Epithelial cell of proximal tubule (primary cell): ENCODE results near the gene INSIG2. TPM values are rescaled to one million over a fixed set of nuclear protein-coding genes. Genes with fewer than 3 reads are reported as not detected.

Experiments used
- DNase-seq: peaks from one replicate; pipeline ENCODE4 v3.0.0-alpha.2; 2011; ENCODE audit warnings: low read depth
- H3K4me3 ChIP-seq: 2 replicates; pipeline ENCODE4 v1.5.1; 2011; ENCODE audit warnings: low read depth, mild to moderate bottlenecking, low read length
- total RNA-seq: library from RNA; depleted of rRNA; stranded (reverse); fragments of >200 nt; gene quantifications from 2 replicates; pipeline ENCODE4 v1.2.3, GENCODE V29; 2015
- TF ChIP-seq, protein P1 (sequence below): conservative IDR thresholded peaks from 2 replicates; pipeline ENCODE4 v1.5.1; 2012; ENCODE audit warnings: low read depth, mild to moderate bottlenecking, low read length

The INSIG2 gene
- total RNA-seq, 1 donor from 2014 or later: 9.1 TPM

DNA sequence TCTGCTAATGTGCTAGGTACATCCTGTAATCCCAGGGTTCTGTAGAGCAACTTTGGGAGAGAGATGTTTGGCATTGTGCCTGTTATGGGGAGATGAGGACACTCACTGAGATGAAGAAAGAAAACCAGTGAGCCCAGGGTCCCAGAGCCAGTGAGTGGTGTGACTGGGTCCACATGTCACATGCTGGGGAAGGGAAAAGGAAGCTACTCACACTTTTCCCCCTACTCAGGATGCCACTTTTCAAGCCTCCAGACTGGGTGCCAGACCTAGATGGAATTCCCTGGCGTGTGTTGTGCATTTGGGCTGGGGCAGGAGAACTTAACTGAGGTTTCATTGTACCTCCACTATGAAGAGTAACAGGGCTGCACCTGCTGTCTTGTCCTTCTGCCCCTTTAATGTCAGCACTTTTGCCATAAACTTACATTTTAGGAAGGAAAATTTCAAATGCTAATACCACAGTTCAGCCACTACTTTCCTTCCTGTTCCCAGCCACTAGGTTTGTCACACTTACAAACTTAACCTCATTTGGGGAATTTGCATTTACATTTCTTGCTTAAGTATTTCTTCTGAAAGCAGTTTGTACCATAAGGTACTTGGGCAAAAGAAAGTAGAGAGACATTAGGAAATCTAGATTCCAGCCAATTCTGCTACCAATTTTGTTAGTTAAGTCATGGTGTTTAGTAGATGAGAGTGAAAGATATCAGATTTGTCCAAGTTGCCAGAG is 10.2 kb downstream of the INSIG2 start:
- TF ChIP-seq, protein P1, sequence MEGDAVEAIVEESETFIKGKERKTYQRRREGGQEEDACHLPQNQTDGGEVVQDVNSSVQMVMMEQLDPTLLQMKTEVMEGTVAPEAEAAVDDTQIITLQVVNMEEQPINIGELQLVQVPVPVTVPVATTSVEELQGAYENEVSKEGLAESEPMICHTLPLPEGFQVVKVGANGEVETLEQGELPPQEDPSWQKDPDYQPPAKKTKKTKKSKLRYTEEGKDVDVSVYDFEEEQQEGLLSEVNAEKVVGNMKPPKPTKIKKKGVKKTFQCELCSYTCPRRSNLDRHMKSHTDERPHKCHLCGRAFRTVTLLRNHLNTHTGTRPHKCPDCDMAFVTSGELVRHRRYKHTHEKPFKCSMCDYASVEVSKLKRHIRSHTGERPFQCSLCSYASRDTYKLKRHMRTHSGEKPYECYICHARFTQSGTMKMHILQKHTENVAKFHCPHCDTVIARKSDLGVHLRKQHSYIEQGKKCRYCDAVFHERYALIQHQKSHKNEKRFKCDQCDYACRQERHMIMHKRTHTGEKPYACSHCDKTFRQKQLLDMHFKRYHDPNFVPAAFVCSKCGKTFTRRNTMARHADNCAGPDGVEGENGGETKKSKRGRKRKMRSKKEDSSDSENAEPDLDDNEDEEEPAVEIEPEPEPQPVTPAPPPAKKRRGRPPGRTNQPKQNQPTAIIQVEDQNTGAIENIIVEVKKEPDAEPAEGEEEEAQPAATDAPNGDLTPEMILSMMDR: no peak
- no peak overlapping the region for H3K4me3 ChIP-seq
- no peak for DNase-seq

DNA sequence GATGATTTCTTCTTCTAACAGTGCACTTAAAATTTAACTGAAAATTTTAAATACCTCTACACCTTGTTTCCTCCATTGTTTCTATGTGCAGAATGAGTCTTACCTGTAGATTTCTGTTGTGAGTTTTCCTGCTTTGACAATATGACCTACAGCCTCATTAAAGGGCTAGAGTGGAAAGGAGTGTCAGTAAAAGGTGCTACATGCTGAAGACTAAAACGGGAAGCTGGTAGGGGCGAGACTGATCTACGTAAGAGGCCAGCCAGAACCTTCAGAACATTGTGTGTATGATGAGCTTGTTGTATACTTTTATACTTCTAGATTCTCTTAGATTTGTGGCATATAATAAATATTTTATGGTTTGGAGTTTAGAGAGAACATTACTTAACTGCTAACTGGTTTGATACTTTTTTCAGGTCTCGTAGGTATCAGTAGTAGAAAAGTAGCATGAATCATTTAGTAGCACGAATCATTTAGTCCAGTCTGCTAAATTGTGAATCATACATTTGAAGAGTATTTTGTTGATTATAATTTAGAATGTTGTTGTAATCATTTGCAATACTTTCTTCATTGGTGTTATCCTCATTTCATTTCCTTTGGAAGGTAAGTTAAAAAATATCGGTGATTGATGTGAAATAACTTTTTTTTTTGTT is 14.3 kb downstream of the INSIG2 start:
- TF ChIP-seq, protein P1: no peak
- no peak for DNase-seq
- H3K4me3 ChIP-seq: no peak overlapping the region

DNA sequence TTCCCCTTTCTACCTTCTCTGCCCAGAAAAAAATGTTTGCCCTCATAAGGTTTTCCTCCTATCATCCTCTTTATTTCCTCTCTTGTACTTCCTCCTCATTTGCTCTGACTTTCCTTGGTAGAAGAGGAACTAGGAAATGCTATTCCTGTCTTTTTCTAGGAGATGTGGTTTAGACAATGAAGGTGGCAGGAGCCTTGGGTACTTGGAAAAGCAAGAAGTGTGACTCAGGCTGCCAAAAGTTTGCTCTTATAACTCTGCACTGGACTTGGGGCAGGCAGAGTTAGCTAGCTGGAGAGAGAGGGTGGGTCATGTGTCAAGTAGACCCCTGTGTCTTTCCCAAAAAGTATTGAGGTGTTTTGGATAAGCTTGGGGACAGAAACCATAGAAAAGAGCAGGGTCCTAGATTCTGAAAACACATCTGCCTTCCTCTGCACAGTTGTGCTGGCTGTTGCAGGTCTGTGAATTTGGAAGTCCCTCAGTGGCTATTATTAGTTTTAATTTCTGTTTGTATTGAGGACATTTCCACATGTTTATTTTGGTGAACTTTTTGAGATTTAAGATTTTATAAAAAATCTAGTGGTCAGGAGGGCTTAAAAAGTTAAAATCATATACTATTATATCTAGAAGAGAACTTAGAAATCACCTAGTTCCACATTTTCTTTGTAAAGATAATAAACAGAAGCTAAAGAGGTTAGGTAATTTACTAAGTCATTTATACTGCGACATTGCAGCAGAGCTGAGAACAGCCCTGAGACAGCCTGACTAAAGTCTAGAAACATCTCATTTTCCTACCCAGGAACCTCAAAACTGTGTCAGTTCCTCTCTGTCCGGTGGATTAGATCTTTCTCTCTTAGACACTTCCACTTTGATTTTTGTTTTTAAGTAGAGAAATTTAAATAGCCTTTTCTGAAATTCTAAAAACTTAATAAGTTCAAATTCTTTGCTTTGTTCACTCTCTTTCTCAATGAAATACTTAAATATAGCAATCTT is 16.0 kb downstream of the INSIG2 start:
- no peak overlapping the region for H3K4me3 ChIP-seq
- TF ChIP-seq, protein P1: no peak
- no peak for DNase-seq

DNA sequence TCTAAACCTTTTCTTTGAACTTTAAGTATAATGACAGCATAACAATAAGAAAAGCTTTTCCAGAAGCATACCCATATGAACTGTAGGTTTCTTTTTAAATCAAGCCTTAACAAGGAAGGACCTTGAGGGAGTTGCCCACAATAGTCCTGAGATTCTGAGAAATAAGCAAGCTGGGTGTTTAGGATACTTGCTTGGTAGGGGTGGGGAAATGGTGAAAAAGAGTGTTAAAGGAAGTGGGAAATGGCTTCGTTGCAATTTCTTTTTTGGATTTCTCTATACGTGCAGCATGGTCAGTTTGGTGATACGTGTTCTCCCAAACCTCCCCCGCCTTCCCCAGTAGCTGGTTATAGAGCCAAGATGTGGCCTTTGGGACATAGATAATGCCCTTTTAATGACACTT is 17.2 kb downstream of the INSIG2 start:
- TF ChIP-seq, protein P1: no peak
- DNase-seq: no peak
- H3K4me3 ChIP-seq: no peak overlapping the region

DNA sequence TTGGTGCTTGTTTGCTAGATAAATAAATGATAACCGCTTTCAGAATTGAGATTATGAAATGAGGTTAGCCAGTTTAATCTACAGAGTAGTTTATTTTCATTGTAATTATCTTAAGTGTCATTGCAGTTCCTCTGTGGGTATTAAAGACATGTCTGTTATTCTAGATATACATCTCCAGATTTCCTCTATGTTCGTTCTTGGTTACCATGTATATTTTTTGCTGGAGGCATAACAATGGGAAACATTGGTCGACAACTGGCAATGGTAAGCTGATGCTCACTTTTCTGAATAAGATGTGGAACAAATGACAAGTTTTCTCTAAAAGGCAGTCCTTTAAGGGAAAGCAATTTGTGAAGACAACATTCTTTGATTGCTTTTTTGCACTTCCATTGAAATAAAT is 18.7 kb downstream of the INSIG2 start:
- TF ChIP-seq, protein P1: no peak
- no peak for DNase-seq

DNA sequence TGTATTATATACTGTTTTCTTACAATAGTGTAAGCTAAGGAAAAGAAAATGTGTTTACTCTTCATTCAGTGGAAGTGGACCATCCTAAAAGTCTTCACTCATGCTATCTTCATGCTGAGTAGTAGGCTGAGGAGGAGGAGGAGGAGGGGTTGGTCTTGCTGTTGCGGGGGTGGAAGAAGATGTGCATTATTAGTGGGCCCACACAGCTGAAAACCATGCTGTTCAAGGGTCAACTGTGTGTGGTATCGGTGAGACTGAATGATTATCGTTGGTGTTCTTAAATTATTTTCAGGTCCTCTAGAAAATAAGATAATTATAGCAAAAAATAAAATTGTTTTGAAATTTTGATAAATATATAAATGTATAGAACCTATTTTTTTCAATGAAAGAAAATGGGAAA is 22.0 kb downstream of the INSIG2 start:
- H3K4me3 ChIP-seq: no peak overlapping the region
- DNase-seq: no peak
- TF ChIP-seq, protein P1: no peak

More for the DNA sequence above, 18.7 kb downstream of the INSIG2 start:
- no peak overlapping the region for H3K4me3 ChIP-seq
